ENCODE results near the gene FOLR2.
A peak's percentile ranks its signal among the peaks of the same experiment; 100 is the strongest.

Gene FOLR2

DNA sequence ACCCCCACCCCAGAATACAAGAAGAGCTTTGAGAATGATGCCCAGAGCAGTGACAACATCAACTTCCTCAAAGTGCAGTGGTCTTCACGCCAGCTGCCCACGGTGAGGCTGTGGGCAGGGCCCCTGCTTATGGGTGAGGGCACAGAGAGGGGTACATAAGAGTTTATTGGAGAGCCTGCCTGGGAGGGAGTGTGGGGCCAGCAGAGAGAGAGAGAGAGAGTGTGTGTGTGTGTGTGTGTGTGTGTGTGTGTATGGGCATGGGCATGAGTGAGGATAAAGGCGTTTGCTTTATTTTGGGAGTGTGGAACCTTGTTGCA lies 17.9 kb downstream of the FOLR2 start:
- TF ChIP-seq, protein P1, sequence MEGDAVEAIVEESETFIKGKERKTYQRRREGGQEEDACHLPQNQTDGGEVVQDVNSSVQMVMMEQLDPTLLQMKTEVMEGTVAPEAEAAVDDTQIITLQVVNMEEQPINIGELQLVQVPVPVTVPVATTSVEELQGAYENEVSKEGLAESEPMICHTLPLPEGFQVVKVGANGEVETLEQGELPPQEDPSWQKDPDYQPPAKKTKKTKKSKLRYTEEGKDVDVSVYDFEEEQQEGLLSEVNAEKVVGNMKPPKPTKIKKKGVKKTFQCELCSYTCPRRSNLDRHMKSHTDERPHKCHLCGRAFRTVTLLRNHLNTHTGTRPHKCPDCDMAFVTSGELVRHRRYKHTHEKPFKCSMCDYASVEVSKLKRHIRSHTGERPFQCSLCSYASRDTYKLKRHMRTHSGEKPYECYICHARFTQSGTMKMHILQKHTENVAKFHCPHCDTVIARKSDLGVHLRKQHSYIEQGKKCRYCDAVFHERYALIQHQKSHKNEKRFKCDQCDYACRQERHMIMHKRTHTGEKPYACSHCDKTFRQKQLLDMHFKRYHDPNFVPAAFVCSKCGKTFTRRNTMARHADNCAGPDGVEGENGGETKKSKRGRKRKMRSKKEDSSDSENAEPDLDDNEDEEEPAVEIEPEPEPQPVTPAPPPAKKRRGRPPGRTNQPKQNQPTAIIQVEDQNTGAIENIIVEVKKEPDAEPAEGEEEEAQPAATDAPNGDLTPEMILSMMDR (IDR thresholded peaks at IDR 0.05; ENCODE audit: extremely low read depth, missing control alignments), result no peak
- no peak for DNase-seq (ENCODE audit: low spot score)

DNA sequence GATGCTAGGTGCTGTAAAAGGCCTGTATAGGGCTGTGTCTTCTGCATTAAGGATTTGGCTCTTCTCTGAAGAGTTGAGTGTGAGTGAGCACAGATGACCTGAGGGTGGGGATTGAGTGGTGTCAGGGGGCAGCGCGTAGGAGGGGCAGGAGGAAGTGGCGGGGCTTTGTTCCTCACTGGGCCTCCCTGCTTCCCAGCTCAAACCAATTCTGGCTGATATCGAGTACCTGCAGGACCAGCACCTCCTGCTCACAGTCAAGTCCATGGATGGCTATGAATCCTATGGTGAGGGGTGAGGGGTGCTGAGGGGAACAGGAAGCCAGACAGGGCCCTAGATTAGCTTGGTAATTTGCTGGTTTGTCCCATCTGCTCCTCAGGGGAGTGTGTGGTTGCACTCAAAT lies 18.3 kb downstream of the FOLR2 start:
- TF ChIP-seq, protein P1 (IDR thresholded peaks at IDR 0.05; ENCODE audit: extremely low read depth, missing control alignments), result no peak
- DNase-seq (ENCODE audit: low spot score), result peak; percentile 2

DNA sequence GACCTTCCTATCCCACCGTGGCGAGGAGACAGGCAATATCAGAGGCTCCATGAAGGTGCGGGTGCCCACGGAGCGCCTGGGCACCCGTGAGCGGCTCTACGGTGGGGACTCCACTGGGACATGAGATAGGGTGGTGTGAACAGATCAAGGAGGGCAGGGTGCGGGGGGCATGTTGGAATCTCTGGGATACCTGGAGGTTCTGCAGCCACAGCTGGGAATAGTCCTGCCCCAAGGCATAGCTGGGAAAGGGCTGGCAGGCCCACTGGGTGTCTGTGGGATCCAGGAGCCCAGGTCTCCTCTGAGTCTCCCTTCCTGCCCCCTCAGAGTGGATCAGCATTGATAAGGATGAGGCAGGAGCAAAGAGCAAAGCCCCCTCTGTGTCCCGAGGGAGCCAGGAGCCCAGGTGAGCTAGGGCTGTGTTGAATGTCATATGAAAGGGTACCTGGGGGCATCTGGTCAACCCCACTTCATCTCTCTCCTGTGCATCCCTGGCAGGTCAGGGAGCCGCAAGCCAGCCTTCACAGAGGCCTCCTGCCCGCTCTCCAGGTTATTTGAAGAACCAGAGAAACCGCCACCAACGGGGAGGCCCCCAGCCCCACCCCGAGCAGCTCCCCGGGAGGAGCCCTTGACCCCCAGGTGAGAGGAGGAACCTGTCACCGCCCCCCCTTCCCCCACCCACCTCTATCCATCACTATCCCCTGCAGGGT lies 18.9 kb downstream of the FOLR2 start:
- DNase-seq (ENCODE audit: low spot score), result peak; percentile 6
- TF ChIP-seq, protein P1 (IDR thresholded peaks at IDR 0.05; ENCODE audit: extremely low read depth, missing control alignments), result no peak

DNA sequence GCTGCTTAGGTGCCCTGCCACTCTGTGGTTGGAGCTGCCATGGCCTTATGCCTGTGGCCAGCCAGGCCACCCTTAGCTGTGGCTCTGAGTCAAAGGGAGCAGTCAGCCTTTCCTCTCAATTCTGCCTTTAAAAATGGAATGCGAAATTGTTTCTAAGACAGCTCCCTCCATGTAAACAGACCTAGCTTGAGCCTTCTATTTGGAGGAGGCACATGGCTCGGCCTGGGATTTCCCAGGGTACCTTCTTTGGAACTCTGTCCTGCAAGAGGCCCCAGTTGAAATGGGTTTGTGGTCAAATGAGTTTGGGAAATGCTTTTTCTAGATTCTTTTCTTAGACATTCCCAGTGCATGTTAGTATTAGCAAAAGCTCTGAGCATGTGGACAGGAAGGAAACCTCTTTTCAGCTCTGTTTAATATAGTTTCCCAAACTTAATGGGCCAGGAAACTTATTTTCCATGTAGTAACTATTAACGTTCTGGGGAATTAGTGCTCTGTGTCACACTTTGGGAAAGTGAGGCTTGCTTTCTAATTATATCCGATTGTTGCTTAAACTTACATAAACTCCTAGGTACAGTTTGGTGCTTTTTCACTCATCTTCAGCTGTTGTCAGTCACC lies 19.6 kb downstream of the FOLR2 start:
- TF ChIP-seq, protein P1 (IDR thresholded peaks at IDR 0.05; ENCODE audit: extremely low read depth, missing control alignments), result no peak
- DNase-seq (ENCODE audit: low spot score), result no peak

DNA sequence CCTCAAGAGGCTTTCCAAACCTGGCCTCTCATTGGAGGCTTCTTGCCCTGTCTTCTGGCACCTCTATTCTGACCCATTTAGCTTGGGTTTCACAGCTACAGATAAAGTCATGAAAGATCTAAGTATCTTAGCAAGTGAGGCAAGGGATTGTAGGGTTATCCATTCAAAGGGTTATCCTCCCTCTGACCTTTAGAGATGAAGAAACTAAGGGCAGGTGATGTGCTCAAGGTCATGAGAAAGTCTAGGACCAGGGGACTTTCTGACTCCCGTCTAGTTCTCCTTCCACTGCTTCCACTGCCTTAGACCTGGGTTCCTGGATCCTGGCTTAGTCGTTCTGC lies 20.1 kb downstream of the FOLR2 start:
- DNase-seq (ENCODE audit: low spot score), result no peak
- TF ChIP-seq, protein P1 (IDR thresholded peaks at IDR 0.05; ENCODE audit: extremely low read depth, missing control alignments), result no peak

DNA sequence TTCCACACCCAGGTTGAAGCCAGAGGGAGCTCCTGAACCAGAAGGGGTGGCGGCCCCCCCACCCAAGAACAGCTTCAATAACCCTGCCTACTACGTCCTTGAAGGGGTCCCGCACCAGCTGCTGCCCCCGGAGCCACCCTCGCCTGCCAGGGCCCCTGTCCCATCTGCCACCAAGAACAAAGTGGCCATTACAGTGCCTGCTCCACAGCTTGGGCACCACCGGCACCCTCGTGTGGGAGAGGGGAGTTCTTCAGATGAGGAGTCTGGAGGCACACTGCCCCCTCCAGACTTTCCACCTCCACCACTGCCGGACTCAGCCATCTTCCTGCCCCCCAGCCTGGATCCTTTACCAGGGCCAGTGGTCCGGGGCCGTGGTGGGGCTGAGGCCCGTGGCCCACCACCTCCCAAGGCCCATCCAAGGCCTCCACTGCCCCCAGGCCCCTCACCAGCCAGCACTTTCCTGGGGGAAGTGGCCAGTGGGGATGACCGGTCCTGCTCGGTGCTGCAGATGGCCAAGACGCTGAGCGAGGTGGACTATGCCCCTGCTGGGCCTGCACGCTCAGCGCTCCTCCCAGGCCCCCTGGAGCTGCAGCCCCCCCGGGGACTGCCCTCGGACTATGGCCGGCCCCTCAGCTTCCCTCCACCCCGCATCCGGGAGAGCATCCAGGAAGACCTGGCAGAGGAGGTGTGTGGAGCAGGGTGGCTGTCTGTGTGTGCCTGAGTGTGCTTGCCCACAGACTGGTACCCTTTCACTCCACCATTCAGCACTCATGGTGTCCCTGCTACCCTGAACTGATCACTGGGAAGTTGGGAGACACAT lies 20.7 kb downstream of the FOLR2 start:
- no peak for DNase-seq (ENCODE audit: low spot score)
- TF ChIP-seq, protein P1 (IDR thresholded peaks at IDR 0.05; ENCODE audit: extremely low read depth, missing control alignments), result no peak

DNA sequence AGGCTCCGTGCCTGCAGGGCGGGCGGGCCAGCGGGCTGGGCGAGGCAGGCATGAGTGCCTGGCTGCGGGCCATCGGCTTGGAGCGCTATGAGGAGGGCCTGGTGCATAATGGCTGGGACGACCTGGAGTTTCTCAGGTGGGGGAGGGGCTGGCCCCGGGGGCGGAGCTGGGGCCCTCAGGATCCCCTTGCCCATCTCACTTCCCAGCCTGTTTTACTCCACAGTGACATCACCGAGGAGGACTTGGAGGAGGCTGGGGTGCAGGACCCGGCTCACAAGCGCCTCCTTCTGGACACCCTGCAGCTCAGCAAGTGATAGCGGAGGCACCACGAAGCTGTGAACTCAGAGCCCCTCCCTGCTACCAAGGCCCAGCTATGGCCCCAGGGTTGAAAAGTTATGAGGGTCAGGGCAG lies 21.5 kb downstream of the FOLR2 start:
- TF ChIP-seq, protein P1 (IDR thresholded peaks at IDR 0.05; ENCODE audit: extremely low read depth, missing control alignments), result peak; percentile 72
- DNase-seq (ENCODE audit: low spot score), result peak; percentile 91

Data from GM20000 (cell line).